GM23338 (cell line): ENCODE measurements around the gene ARL11. TPM values are rescaled to one million over a fixed set of nuclear protein-coding genes. Genes with fewer than 3 reads are reported as not detected.

Experiments used
- ATAC-seq: fragments of 200-7000 bp; cut with Tn5 transposase; 3 replicates; pipeline ENCODE4 v1.9.1; 2020
- DNase-seq: peaks from one replicate; pipeline ENCODE4 v3.0.0-alpha.2; 2015; ENCODE audit warnings: low spot score
- H2AFZ ChIP-seq: fragments of 200-600 bp; sonication (generic); 2 replicates; pipeline ENCODE4 v1.8.0; 2016; ENCODE audit warnings: antibody characterized with exemption, mild to moderate bottlenecking, moderate library complexity
- H3F3A ChIP-seq: fragments of 200-600 bp; sonication (generic); replicated peaks from 2 replicates; pipeline ENCODE4 v1.8.0; 2017; ENCODE audit warnings: antibody characterized with exemption, mixed run types, low read depth
- H3K27ac ChIP-seq: fragments of 200-600 bp; sonication (generic); 2 replicates; pipeline ENCODE4 v1.6.1; 2016; ENCODE audit warnings: low read depth
- H3K27me3 ChIP-seq: fragments of 200-600 bp; sonication (generic); 2 replicates; pipeline ENCODE4 v1.8.0; 2016; ENCODE audit warnings: mild to moderate bottlenecking, mixed run types, moderate library complexity; ENCODE audit not compliant: insufficient read depth
- H3K36me3 ChIP-seq: fragments of 200-600 bp; sonication (generic); 2 replicates; pipeline ENCODE4 v1.8.0; 2016; ENCODE audit warnings: mild to moderate bottlenecking; ENCODE audit not compliant: insufficient read depth
- H3K4me1 ChIP-seq: fragments of 200-600 bp; sonication (generic); 2 replicates; pipeline ENCODE4 v1.8.0; 2016; ENCODE audit warnings: mild to moderate bottlenecking, moderate library complexity; ENCODE audit not compliant: insufficient read depth
- H3K4me2 ChIP-seq: fragments of 200-600 bp; sonication (generic); 2 replicates; pipeline ENCODE4 v1.7.1; 2017; ENCODE audit warnings: mixed run types
- H3K4me3 ChIP-seq: fragments of 200-600 bp; sonication (generic); 2 replicates; pipeline ENCODE4 v1.6.1; 2016; ENCODE audit warnings: mixed run types
- H3K79me2 ChIP-seq: fragments of 200-600 bp; sonication (generic); replicated peaks from 2 replicates; pipeline ENCODE4 v1.8.0; 2017; ENCODE audit warnings: mild to moderate bottlenecking; ENCODE audit not compliant: insufficient read depth
- H3K9me2 ChIP-seq: fragments of 200-600 bp; sonication (generic); 2 replicates; pipeline ENCODE4 v1.8.0; 2017; ENCODE audit not compliant: insufficient read depth
- H4K20me1 ChIP-seq: fragments of 200-600 bp; sonication (generic); replicated peaks from 2 replicates; pipeline ENCODE4 v1.8.0; 2017; ENCODE audit warnings: mild to moderate bottlenecking; ENCODE audit not compliant: insufficient read depth
- H3K27ac Mint-ChIP-seq: 2 replicates; pipeline ENCODE4 v1.8.0; 2020; ENCODE audit warnings: inconsistent platforms, mild to moderate bottlenecking, moderate library complexity, mixed read lengths
- H3K27me3 Mint-ChIP-seq: 3 replicates; pipeline ENCODE4 v1.8.0; 2022; ENCODE audit warnings: low read depth, mild to moderate bottlenecking, moderate library complexity, mixed read lengths, inconsistent platforms; ENCODE audit not compliant: insufficient read depth, poor library complexity
- H3K36me3 Mint-ChIP-seq: 3 replicates; pipeline ENCODE4 v1.8.0; 2021; ENCODE audit warnings: low read depth, mild to moderate bottlenecking, inconsistent platforms, moderate library complexity, mixed read lengths
- H3K4me1 Mint-ChIP-seq: 3 replicates; pipeline ENCODE4 v1.8.0; 2020; ENCODE audit warnings: mild to moderate bottlenecking, inconsistent platforms, mixed read lengths
- H3K4me3 Mint-ChIP-seq: 3 replicates; pipeline ENCODE4 v1.8.0; 2021; ENCODE audit warnings: moderate library complexity, mild to moderate bottlenecking, inconsistent platforms, mixed read lengths
- H3K9me3 Mint-ChIP-seq: 3 replicates; pipeline ENCODE4 v1.8.0; 2020; ENCODE audit warnings: moderate library complexity, mild to moderate bottlenecking, inconsistent platforms, mixed read lengths
- CTCF ChIP-seq, 2 experiments: fragments of 200-600 bp in 1 of 2; sonication (generic) in 1 of 2; conservative IDR thresholded peaks; 2 replicates each; pipeline versions ENCODE4 v1.5.1 to v1.6.1; 2016 to 2017; ENCODE audit warnings: antibody characterized with exemption in 2 of 2, low read depth in 2 of 2, mild to moderate bottlenecking in 2 of 2, moderate library complexity in 1 of 2
- ETS1 ChIP-seq: IDR thresholded peaks from 2 replicates; pipeline ENCODE4 v1.6.1; 2016; ENCODE audit warnings: antibody characterized with exemption
- EZH2 ChIP-seq: fragments of 200-600 bp; sonication (generic); IDR thresholded peaks from one replicate; pipeline ENCODE4 v1.8.0; 2017; ENCODE audit warnings: antibody characterized with exemption, mild to moderate bottlenecking, low read depth; ENCODE audit not compliant: unreplicated experiment
- POLR2AphosphoS5 ChIP-seq: IDR thresholded peaks from 2 replicates; pipeline ENCODE4 v1.6.1; 2016; ENCODE audit warnings: antibody characterized with exemption, low read depth
- REST ChIP-seq: IDR thresholded peaks from one replicate; pipeline ENCODE4 v1.6.1; 2018; ENCODE audit warnings: antibody characterized with exemption; ENCODE audit not compliant: unreplicated experiment
- ZNF331 ChIP-seq: fragments of 250-450 bp; sonication (Bioruptor Pico); IDR thresholded peaks from 2 replicates; pipeline ENCODE4 v1.5.0; 2020; ENCODE audit warnings: low read depth, mild to moderate bottlenecking, moderate library complexity
- ZNF462 ChIP-seq: fragments of 250-450 bp; sonication (Bioruptor Pico); IDR thresholded peaks from 2 replicates; pipeline ENCODE4 v1.5.0; 2020; ENCODE audit warnings: mild to moderate bottlenecking, moderate library complexity
- polyA plus RNA-seq: library from polyadenylated mRNA; unstranded; fragments of >200 nt; fragmentation: Nextera tagmentation; extraction: Ambion mirVana; gene quantifications from 2 replicates; pipeline ENCODE4 v1.2.1, GENCODE V29; 2016
- total RNA-seq: library from RNA; depleted of rRNA; stranded (reverse); fragments of >200 nt; shearing (Covaris generic); gene quantifications from 2 replicates; pipeline ENCODE4 v1.2.3, GENCODE V29; 2014

The ARL11 gene
- total and polyA plus RNA-seq, 2 experiments from 2014 or later: 0.32 to 0.52 TPM

- no peak for TF ChIP-seq POLR2AphosphoS5
- no peak for TF ChIP-seq ZNF462 (CRISPR knock-in tag)
Observed at GRCh38 chr13:49652355-49653305, 24.3 kb downstream of the ARL11 start (continued).

GRCh38 chr13:49653478-49653877, 25.2 kb downstream of the ARL11 start:
- peaks cover 8% of the 10 kb centered on the region; the same call in 2 of the 3 replicates for H3K36me3 Mint-ChIP-seq
- no peak overlapping the region for H3K27ac Mint-ChIP-seq
- H3K27me3 Mint-ChIP-seq: no peaks in the 10 kb centered on the region
- TF ChIP-seq ETS1: no peak
- TF ChIP-seq EZH2: no peak
- TF ChIP-seq ZNF331 (CRISPR knock-in tag): no peak
- no peak for TF ChIP-seq REST
- no peak for TF ChIP-seq CTCF (conservative IDR thresholded peaks at IDR 0.05; ENCODE audit: low read depth in 2 of 2)

More at GRCh38 chr13:49653478-49653877, 25.2 kb downstream of the ARL11 start:
- DNase-seq: no peak
- Histone ChIP-seq H2AFZ (no peak overlapping the region), H3K9me2 (no peaks in the 10 kb centered on the region), H3F3A (0 out of 2 replicates have a peak, but pooled peaks cover 5% of the 10 kb centered on the region), H3K79me2 (no peaks in the 10 kb centered on the region), H3K27me3 (no peaks in the 10 kb centered on the region), H3K36me3 (no peaks in the 10 kb centered on the region; the same call in 1 of the 2 replicates), H3K4me2 (no peak overlapping the region), H4K20me1 (no peaks in the 10 kb centered on the region; the same call in none of the 2 replicates), H3K27ac (no peak overlapping the region), H3K4me3 (no peak overlapping the region), H3K4me1 (no peaks in the 10 kb centered on the region)
- ATAC-seq: no peak
- H3K4me1 Mint-ChIP-seq: peaks cover 4% of the 10 kb centered on the region; the same call in 2 of the 3 replicates
- no peaks in the 10 kb centered on the region for H3K9me3 Mint-ChIP-seq
- no peak overlapping the region for H3K4me3 Mint-ChIP-seq
